ENCODE results near the gene IKZF1.
A peak's percentile ranks its signal among the peaks of the same experiment; 100 is the strongest.

IKZF1 gene

GRCh38 chr7:50370884-50371283 lies 66.4 kb downstream of the IKZF1 start:
- H3K4me3 ChIP-seq (ENCODE audit: low read length) = no peak overlapping the region
- no peak overlapping the region for H3K9ac ChIP-seq (ENCODE audit: low read length)
- no peak overlapping the region for H2AFZ ChIP-seq (ENCODE audit: low read depth, low read length)
- peaks cover 52% of the 10 kb centered on the region for H4K20me1 ChIP-seq (ENCODE audit: insufficient read depth, low read length)
- TF ChIP-seq EZH2phosphoT487 (IDR thresholded peaks at IDR 0.05; ENCODE audit: low read depth) (no peak), CTCF (IDR thresholded peaks at IDR 0.05; ENCODE audit: low read depth, low read length) (no peak)
- H3K27ac ChIP-seq (ENCODE audit: low read length) = 0 out of 2 replicates have a peak overlapping the region, but pooled peaks have one; percentile 20
- no peaks in the 10 kb centered on the region for H3K9me3 ChIP-seq (ENCODE audit: insufficient read depth, low read length)
- H3K79me2 ChIP-seq (ENCODE audit: low read length) = peaks cover 98% of the 10 kb centered on the region
- peaks cover 57% of the 10 kb centered on the region for H3K4me1 ChIP-seq (ENCODE audit: low read length)
- H3K36me3 ChIP-seq (replicated peaks; ENCODE audit: low read depth, low read length) = peaks cover 89% of the 10 kb centered on the region
- H3K27me3 ChIP-seq (ENCODE audit: low read depth, low read length) = no peaks in the 10 kb centered on the region
- H3K4me2 ChIP-seq (ENCODE audit: low read length) = no peak overlapping the region

- Histone ChIP-seq H3K27ac (ENCODE audit: low read length) (peak overlapping the region; percentile 20), H3K79me2 (ENCODE audit: low read length) (peaks cover 98% of the 10 kb centered on the region), H3K9ac (ENCODE audit: low read length) (no peak overlapping the region), H3K4me3 (ENCODE audit: low read length) (no peak overlapping the region), H3K4me2 (ENCODE audit: low read length) (no peak overlapping the region), H3K4me1 (ENCODE audit: low read length) (peaks cover 53% of the 10 kb centered on the region), H3K36me3 (replicated peaks; ENCODE audit: low read depth, low read length) (peaks cover 93% of the 10 kb centered on the region), H4K20me1 (ENCODE audit: insufficient read depth, low read length) (peaks cover 55% of the 10 kb centered on the region), H2AFZ (ENCODE audit: low read depth, low read length) (no peak overlapping the region), H3K9me3 (ENCODE audit: insufficient read depth, low read length) (no peaks in the 10 kb centered on the region), H3K27me3 (ENCODE audit: low read depth, low read length) (no peaks in the 10 kb centered on the region)
- TF ChIP-seq CTCF (IDR thresholded peaks at IDR 0.05; ENCODE audit: low read depth, low read length) = no peak
- TF ChIP-seq EZH2phosphoT487 (IDR thresholded peaks at IDR 0.05; ENCODE audit: low read depth) = no peak
These were observed 67.1 kb downstream of the IKZF1 start for GRCh38 chr7:50371551-50372021.

GRCh38 chr7:50372923-50373322 lies 68.4 kb downstream of the IKZF1 start:
- peaks cover 40% of the 10 kb centered on the region for H3K4me1 ChIP-seq (ENCODE audit: low read length)
- H3K9me3 ChIP-seq (ENCODE audit: insufficient read depth, low read length) = no peaks in the 10 kb centered on the region
- no peak for TF ChIP-seq EZH2phosphoT487 (IDR thresholded peaks at IDR 0.05; ENCODE audit: low read depth)
- no peak for TF ChIP-seq CTCF (IDR thresholded peaks at IDR 0.05; ENCODE audit: low read depth, low read length)
- no peaks in the 10 kb centered on the region for H3K27me3 ChIP-seq (ENCODE audit: low read depth, low read length)
- H3K79me2 ChIP-seq (ENCODE audit: low read length) = peaks cover 98% of the 10 kb centered on the region
- no peak overlapping the region for H3K4me2 ChIP-seq (ENCODE audit: low read length)
- no peak overlapping the region for H3K9ac ChIP-seq (ENCODE audit: low read length)
- peaks cover 93% of the 10 kb centered on the region for H3K36me3 ChIP-seq (replicated peaks; ENCODE audit: low read depth, low read length)
- H3K27ac ChIP-seq (ENCODE audit: low read length) = no peak overlapping the region
- H2AFZ ChIP-seq (ENCODE audit: low read depth, low read length) = no peak overlapping the region
- peaks cover 55% of the 10 kb centered on the region for H4K20me1 ChIP-seq (ENCODE audit: insufficient read depth, low read length)
- no peak overlapping the region for H3K4me3 ChIP-seq (ENCODE audit: low read length)

GRCh38 chr7:50376056-50376820 lies 71.7 kb downstream of the IKZF1 start:
- peaks cover 98% of the 10 kb centered on the region for H3K79me2 ChIP-seq (ENCODE audit: low read length)
- no peaks in the 10 kb centered on the region for H3K27me3 ChIP-seq (ENCODE audit: low read depth, low read length)
- no peak overlapping the region for H2AFZ ChIP-seq (ENCODE audit: low read depth, low read length)
- H4K20me1 ChIP-seq (ENCODE audit: insufficient read depth, low read length) = peaks cover 71% of the 10 kb centered on the region
- peaks cover 97% of the 10 kb centered on the region for H3K36me3 ChIP-seq (replicated peaks; ENCODE audit: low read depth, low read length)
- H3K4me3 ChIP-seq (ENCODE audit: low read length) = no peak overlapping the region
- H3K4me2 ChIP-seq (ENCODE audit: low read length) = no peak overlapping the region
- H3K4me1 ChIP-seq (ENCODE audit: low read length) = peaks cover 8% of the 10 kb centered on the region
- TF ChIP-seq EZH2phosphoT487 (IDR thresholded peaks at IDR 0.05; ENCODE audit: low read depth) (no peak), CTCF (IDR thresholded peaks at IDR 0.05; ENCODE audit: low read depth, low read length) (no peak)
- no peak overlapping the region for H3K9ac ChIP-seq (ENCODE audit: low read length)
- H3K9me3 ChIP-seq (ENCODE audit: insufficient read depth, low read length) = no peaks in the 10 kb centered on the region
- H3K27ac ChIP-seq (ENCODE audit: low read length) = no peak overlapping the region

Data from OCI-LY3 (cell line).